ENCODE data around the gene AGPS. TPM values are rescaled to one million over a fixed set of nuclear protein-coding genes. Genes with fewer than 3 reads are reported as not detected.
"Not testable (repeated sequence)": the region's sequence is repeated elsewhere in the genome, so short reads cannot be mapped to it uniquely, and the experiment has no call there.

The AGPS gene
- polyA plus RNA-seq, 4 donors = 42.2 to 50.0 (median 49.0) TPM

- DNase-seq (ENCODE audit: low read depth in 4 of 4, low spot score in 2 of 4) = not testable (repeated sequence)
These were observed 18.1 kb downstream of the AGPS start for GRCh38 chr2:177410629-177411028.

GRCh38 chr2:177413703-177414102, 21.1 kb downstream of the AGPS start:
- no peak for DNase-seq (ENCODE audit: low read depth in 4 of 4, low spot score in 2 of 4)

- DNase-seq (ENCODE audit: low read depth in 4 of 4, low spot score in 2 of 4) = no peak
These were observed 26.7 kb downstream of the AGPS start for GRCh38 chr2:177419274-177419673.

- no peak for DNase-seq (ENCODE audit: low read depth in 4 of 4, low spot score in 2 of 4)
These were observed 29.7 kb downstream of the AGPS start for GRCh38 chr2:177422271-177422670.

GRCh38 chr2:177424120-177424519, 31.5 kb downstream of the AGPS start:
- DNase-seq (ENCODE audit: low read depth in 4 of 4, low spot score in 2 of 4) = not testable (repeated sequence)

- DNase-seq (ENCODE audit: low read depth in 4 of 4, low spot score in 2 of 4) = not testable (repeated sequence)
These were observed 32.0 kb downstream of the AGPS start for GRCh38 chr2:177424620-177425019.

GRCh38 chr2:177427316-177427715, 34.7 kb downstream of the AGPS start:
- no peak for DNase-seq (ENCODE audit: low read depth in 4 of 4, low spot score in 2 of 4)

- not testable (repeated sequence) for DNase-seq (ENCODE audit: low read depth in 4 of 4, low spot score in 2 of 4)
These were observed 35.4 kb downstream of the AGPS start for GRCh38 chr2:177427936-177428335.

- DNase-seq (ENCODE audit: low read depth in 4 of 4, low spot score in 2 of 4) = no peak
These were observed 37.2 kb downstream of the AGPS start for GRCh38 chr2:177429688-177430325.

GRCh38 chr2:177430411-177430810, 37.8 kb downstream of the AGPS start:
- DNase-seq (ENCODE audit: low read depth in 4 of 4, low spot score in 2 of 4) = no peak

- DNase-seq (ENCODE audit: low read depth in 4 of 4, low spot score in 2 of 4) = not testable (repeated sequence)
These were observed 38.6 kb downstream of the AGPS start for GRCh38 chr2:177431111-177431725.

- no peak for DNase-seq (ENCODE audit: low read depth in 4 of 4, low spot score in 2 of 4)
These were observed 40.1 kb downstream of the AGPS start for GRCh38 chr2:177432703-177433102.

GRCh38 chr2:177433402-177433801, 40.8 kb downstream of the AGPS start:
- no peak for DNase-seq (ENCODE audit: low read depth in 4 of 4, low spot score in 2 of 4)

GRCh38 chr2:177434475-177434874, 41.9 kb downstream of the AGPS start:
- no peak for DNase-seq (ENCODE audit: low read depth in 4 of 4, low spot score in 2 of 4)

GRCh38 chr2:177445200-177445599, 52.6 kb downstream of the AGPS start:
- no peak for DNase-seq (ENCODE audit: low read depth in 4 of 4, low spot score in 2 of 4)

GRCh38 chr2:177448031-177448430, 55.5 kb downstream of the AGPS start:
- DNase-seq (ENCODE audit: low read depth in 4 of 4, low spot score in 2 of 4) = no peak

- no peak for DNase-seq (ENCODE audit: low read depth in 4 of 4, low spot score in 2 of 4)
These were observed 56.6 kb downstream of the AGPS start for GRCh38 chr2:177449159-177449558.

GRCh38 chr2:177455187-177455586, 62.6 kb downstream of the AGPS start:
- no peak for DNase-seq (ENCODE audit: low read depth in 4 of 4, low spot score in 2 of 4)

GRCh38 chr2:177459756-177460155, 67.2 kb downstream of the AGPS start:
- DNase-seq (ENCODE audit: low read depth in 4 of 4, low spot score in 2 of 4) = not testable (repeated sequence)

- no peak for DNase-seq (ENCODE audit: low read depth in 4 of 4, low spot score in 2 of 4)
These were observed 68.5 kb downstream of the AGPS start for GRCh38 chr2:177460973-177461585.

GRCh38 chr2:177464549-177464948, 72.0 kb downstream of the AGPS start:
- no peak for DNase-seq (ENCODE audit: low read depth in 4 of 4, low spot score in 2 of 4)
